Measurements from ENCODE around the gene FAM98B. TPM values are rescaled to one million over a fixed set of nuclear protein-coding genes. Genes with fewer than 3 reads are reported as not detected.

Gene FAM98B
- total and polyA plus RNA-seq, 2 of the 8 experiments (the other 6 are each of a cell fraction or from before 2014, with no cell fraction given), result 5.9 to 48.4 TPM

GRCh38 chr15:38438031-38438986 is 15.6 kb upstream of the FAM98B start:
- no peak overlapping the region for H3K56ac ChIP-seq (replicated peaks; ENCODE audit: insufficient read length, low read depth, low read length)
- CTCF ChIA-PET (ENCODE audit: partially characterized antibody), result interaction anchor here (0.7 to 4.8 kb wide), 6 partner anchors 8 to 443 kb away, joined by 3 to 61 read pairs (median 10); no protein-coding TSS in a partner anchor
- H3K23me2 ChIP-seq (ENCODE audit: low read depth, low read length), result no peaks in the 10 kb centered on the region
- TF ChIP-seq BACH1 (IDR thresholded peaks at IDR 0.05; ENCODE audit: low read length), result no peak
- no peak for TF ChIP-seq TBP (IDR thresholded peaks at IDR 0.05; ENCODE audit: low read depth, low read length)
- no peak for TF ChIP-seq SUZ12 (IDR thresholded peaks at IDR 0.05; ENCODE audit: low read length)
- TF ChIP-seq SP1 (IDR thresholded peaks at IDR 0.05; ENCODE audit: low read depth, low read length), result no peak
- no peak for TF ChIP-seq NANOG (IDR thresholded peaks at IDR 0.05; ENCODE audit: insufficient read depth, low read depth, low read length, poor library complexity, severe bottlenecking)
- TF ChIP-seq HDAC6 (IDR thresholded peaks at IDR 0.05; ENCODE audit: low read depth, low read length), result no peak
- TF ChIP-seq POU5F1 (IDR thresholded peaks at IDR 0.05; ENCODE audit: low read depth, low read length), result no peak
- TF ChIP-seq TAF1 (IDR thresholded peaks at IDR 0.05; ENCODE audit: low read depth, low read length), result no peak
- TF ChIP-seq RFX5 (IDR thresholded peaks at IDR 0.05; ENCODE audit: borderline replicate concordance, low read depth, low read length), result no peak
- TF ChIP-seq RXRA (IDR thresholded peaks at IDR 0.05; ENCODE audit: insufficient read depth, low read depth, low read length), result no peak
- H4K20me1 ChIP-seq (replicated peaks in 1 of 2; ENCODE audit: control insufficient read depth in 1 of 2, insufficient read depth in 2 of 2, low read length in 2 of 2), result no peaks in the 10 kb centered on the region
- no peaks in the 10 kb centered on the region for H3K9me3 ChIP-seq (ENCODE audit: insufficient read depth in 2 of 2, low read depth in 1 of 2, low read length in 1 of 2)
- no peaks in the 10 kb centered on the region for H3K27me3 ChIP-seq (replicated peaks in 1 of 4; ENCODE audit: control insufficient read depth in 3 of 4, extremely low read depth in 1 of 4, insufficient read depth in 3 of 4, low read length in 3 of 4)
- H4K91ac ChIP-seq (replicated peaks; ENCODE audit: insufficient read length, low read length), result no peak overlapping the region
- H4K8ac ChIP-seq (ENCODE audit: extremely low read depth, insufficient read depth, low read length), result no peak overlapping the region
- 94% methylated on average over 2 of the region's 2 CpGs; no CpG with 5 or more reads in 1 of the 2 experiments for WGBS, 2 experiments (ENCODE audit: extremely low coverage in 1 of 2, insufficient coverage in 1 of 2, insufficient read length in 1 of 2, insufficient replicate concordance in 2 of 2, low coverage in 1 of 2, low lambda C conversion rate in 2 of 2, missing lambda C conversion rate in 1 of 2)
- H3K36me3 ChIP-seq (ENCODE audit: control insufficient read depth in 2 of 4, insufficient read depth in 4 of 4, low read length in 3 of 4), result no peaks in the 10 kb centered on the region
- no peaks in the 10 kb centered on the region for H3K79me1 ChIP-seq (ENCODE audit: low read depth, low read length)
- H3K27ac ChIP-seq (ENCODE audit: low read depth, low read length), result no peak overlapping the region
- DNase-seq (ENCODE audit: low read depth in 1 of 2, low spot score in 2 of 2) (no peak), FAIRE-seq (no peak)
- no peak overlapping the region for H2BK15ac ChIP-seq (ENCODE audit: low read length)
- no peak overlapping the region for H2BK5ac ChIP-seq (ENCODE audit: low read depth, low read length)
- no peak overlapping the region for H2AFZ ChIP-seq (ENCODE audit: low read length)
- H3K4me3 ChIP-seq (ENCODE audit: extremely low read depth in 1 of 4, insufficient read depth in 2 of 4, low read depth in 3 of 4, low read length in 4 of 4), result no peak overlapping the region
- no peak overlapping the region for H3K4ac ChIP-seq (replicated peaks; ENCODE audit: insufficient read length, low read depth, low read length)
- H3K9ac ChIP-seq (replicated peaks in 1 of 4; ENCODE audit: extremely low read depth in 1 of 4, low read depth in 3 of 4, low read length in 3 of 4), result no peak overlapping the region
- POLR2A ChIA-PET (ENCODE audit: partially characterized antibody), result interaction anchor here (0.9 kb wide), 1 partner anchor 40 kb away, joined by 3 read pairs; no protein-coding TSS in a partner anchor
- H3K18ac ChIP-seq (ENCODE audit: extremely low read depth, low read length), result no peak overlapping the region
- no peak overlapping the region for H3K23ac ChIP-seq (ENCODE audit: insufficient read length)
- H3K4me1 ChIP-seq (replicated peaks in 1 of 4; ENCODE audit: control insufficient read depth in 3 of 4, insufficient read depth in 4 of 4, low read length in 3 of 4), result peaks cover 0 to 4% (median 3%) of the 10 kb centered on the region in 4 experiments; a peak in 3 of 7 replicates
- no peak overlapping the region for H2BK120ac ChIP-seq (replicated peaks; ENCODE audit: low read depth, low read length)
- H3K4me2 ChIP-seq (ENCODE audit: insufficient read depth in 1 of 2, low read depth in 2 of 2, low read length in 2 of 2), result no peak overlapping the region
- no peaks in the 10 kb centered on the region for H3K79me2 ChIP-seq (ENCODE audit: control insufficient read depth in 1 of 2, insufficient read depth in 2 of 2, low read length in 2 of 2)
- no peak overlapping the region for H2AK5ac ChIP-seq (ENCODE audit: low read depth, low read length)
- no peak overlapping the region for H2BK20ac ChIP-seq (ENCODE audit: low read length)
- no peak overlapping the region for H3K14ac ChIP-seq (ENCODE audit: insufficient read length)
- H4K5ac ChIP-seq (ENCODE audit: insufficient read length, low read depth, low read length), result no peak overlapping the region
- H2BK12ac ChIP-seq (ENCODE audit: low read depth, low read length), result no peak overlapping the region
